ENCODE results near the gene PRRT1B.

PRRT1B gene

GRCh38 chr9:131597246-131597645, 51.9 kb downstream of the PRRT1B start:
- DNase-seq (ENCODE audit: low read depth), result no peak
- no peak overlapping the region for H3K4me3 ChIP-seq (ENCODE audit: control insufficient read depth, low read depth, low read length)
- no peak for TF ChIP-seq CTCF (conservative IDR thresholded peaks at IDR 0.05; ENCODE audit: control insufficient read depth, insufficient read depth, low read depth, low read length)

GRCh38 chr9:131598121-131598520, 52.8 kb downstream of the PRRT1B start:
- TF ChIP-seq CTCF (conservative IDR thresholded peaks at IDR 0.05; ENCODE audit: control insufficient read depth, insufficient read depth, low read depth, low read length), result no peak
- no peak for DNase-seq (ENCODE audit: low read depth)
- H3K4me3 ChIP-seq (ENCODE audit: control insufficient read depth, low read depth, low read length), result no peak overlapping the region

GRCh38 chr9:131601683-131602181, 56.4 kb downstream of the PRRT1B start:
- H3K4me3 ChIP-seq (ENCODE audit: control insufficient read depth, low read depth, low read length), result no peak overlapping the region
- no peak for TF ChIP-seq CTCF (conservative IDR thresholded peaks at IDR 0.05; ENCODE audit: control insufficient read depth, insufficient read depth, low read depth, low read length)
- DNase-seq (ENCODE audit: low read depth), result no peak

DNA sequence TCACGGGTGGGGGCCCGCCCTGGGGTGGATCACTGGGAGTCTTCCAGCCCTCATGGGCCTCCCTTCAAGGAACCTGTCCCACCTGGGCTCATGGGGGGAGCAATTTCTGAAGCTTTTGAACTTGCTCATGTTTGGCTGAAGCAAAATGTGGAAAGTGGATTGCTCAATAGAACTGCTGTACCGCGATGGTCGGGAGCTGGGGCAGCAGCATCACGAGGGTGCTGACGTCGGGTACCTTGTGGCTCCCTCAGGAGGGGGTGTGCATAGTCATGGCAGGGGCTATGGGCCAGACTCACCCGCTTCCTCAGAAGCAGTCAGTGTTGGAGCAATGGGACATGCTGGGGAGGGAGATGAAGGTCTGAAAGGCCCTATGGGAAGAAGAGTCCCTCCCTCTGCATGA, 57.9 kb downstream of the PRRT1B start:
- no peak for TF ChIP-seq CTCF (conservative IDR thresholded peaks at IDR 0.05; ENCODE audit: control insufficient read depth, insufficient read depth, low read depth, low read length)
- DNase-seq (ENCODE audit: low read depth), result no peak
- no peak overlapping the region for H3K4me3 ChIP-seq (ENCODE audit: control insufficient read depth, low read depth, low read length)

- TF ChIP-seq CTCF (conservative IDR thresholded peaks at IDR 0.05; ENCODE audit: control insufficient read depth, insufficient read depth, low read depth, low read length), result no peak
- H3K4me3 ChIP-seq (ENCODE audit: control insufficient read depth, low read depth, low read length), result no peak overlapping the region
- DNase-seq (ENCODE audit: low read depth), result no peak
These were observed 58.6 kb downstream of the PRRT1B start for GRCh38 chr9:131603711-131604439.

DNA sequence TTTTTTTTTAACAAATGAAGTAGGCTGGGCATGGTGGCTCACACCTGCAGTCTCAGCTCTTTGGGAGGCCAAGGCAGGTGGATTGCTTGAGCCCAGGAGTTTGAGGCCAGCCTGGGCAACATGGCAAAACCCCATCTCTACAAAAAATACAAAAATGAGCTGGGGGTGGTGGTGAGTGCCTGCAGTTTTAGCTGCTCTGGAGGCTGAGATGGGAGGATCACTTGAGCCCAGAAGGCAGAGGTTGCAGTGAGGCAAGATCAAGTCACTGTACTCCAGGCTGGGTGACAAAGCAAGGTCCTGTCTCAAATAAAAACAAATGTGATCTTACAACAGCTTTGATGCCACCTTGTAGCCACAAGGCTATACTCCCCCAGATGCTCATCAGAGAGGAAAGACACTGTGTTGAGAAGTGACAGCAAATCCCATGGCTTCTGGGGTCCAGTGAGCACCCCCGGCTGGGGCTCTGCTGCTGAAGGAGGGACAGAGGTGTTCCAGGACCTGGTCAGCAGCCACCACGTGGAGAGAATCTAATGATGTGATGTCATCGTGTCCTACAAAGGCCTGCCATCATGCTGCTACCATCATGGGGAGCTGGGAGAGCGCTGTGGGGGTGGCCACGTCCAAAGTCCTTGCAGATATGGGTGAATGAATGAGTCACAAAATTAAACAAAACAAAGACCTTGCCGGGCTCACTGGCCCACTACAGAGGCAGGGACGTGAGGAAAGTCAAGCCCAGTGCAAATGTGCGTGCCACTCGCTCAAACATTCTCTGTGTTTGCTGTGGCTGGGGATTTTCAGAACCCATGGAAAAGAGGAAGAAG, 60.7 kb downstream of the PRRT1B start:
- DNase-seq (ENCODE audit: low read depth), result no peak
- no peak overlapping the region for H3K4me3 ChIP-seq (ENCODE audit: control insufficient read depth, low read depth, low read length)
- TF ChIP-seq CTCF (conservative IDR thresholded peaks at IDR 0.05; ENCODE audit: control insufficient read depth, insufficient read depth, low read depth, low read length), result no peak

All from fibroblast of mammary gland (primary cell).